ENCODE results near the gene CPT2.
"Not testable (repeated sequence)": the region's sequence is repeated elsewhere in the genome, so short reads cannot be mapped to it uniquely, and the experiment has no call there.

Gene CPT2

DNA sequence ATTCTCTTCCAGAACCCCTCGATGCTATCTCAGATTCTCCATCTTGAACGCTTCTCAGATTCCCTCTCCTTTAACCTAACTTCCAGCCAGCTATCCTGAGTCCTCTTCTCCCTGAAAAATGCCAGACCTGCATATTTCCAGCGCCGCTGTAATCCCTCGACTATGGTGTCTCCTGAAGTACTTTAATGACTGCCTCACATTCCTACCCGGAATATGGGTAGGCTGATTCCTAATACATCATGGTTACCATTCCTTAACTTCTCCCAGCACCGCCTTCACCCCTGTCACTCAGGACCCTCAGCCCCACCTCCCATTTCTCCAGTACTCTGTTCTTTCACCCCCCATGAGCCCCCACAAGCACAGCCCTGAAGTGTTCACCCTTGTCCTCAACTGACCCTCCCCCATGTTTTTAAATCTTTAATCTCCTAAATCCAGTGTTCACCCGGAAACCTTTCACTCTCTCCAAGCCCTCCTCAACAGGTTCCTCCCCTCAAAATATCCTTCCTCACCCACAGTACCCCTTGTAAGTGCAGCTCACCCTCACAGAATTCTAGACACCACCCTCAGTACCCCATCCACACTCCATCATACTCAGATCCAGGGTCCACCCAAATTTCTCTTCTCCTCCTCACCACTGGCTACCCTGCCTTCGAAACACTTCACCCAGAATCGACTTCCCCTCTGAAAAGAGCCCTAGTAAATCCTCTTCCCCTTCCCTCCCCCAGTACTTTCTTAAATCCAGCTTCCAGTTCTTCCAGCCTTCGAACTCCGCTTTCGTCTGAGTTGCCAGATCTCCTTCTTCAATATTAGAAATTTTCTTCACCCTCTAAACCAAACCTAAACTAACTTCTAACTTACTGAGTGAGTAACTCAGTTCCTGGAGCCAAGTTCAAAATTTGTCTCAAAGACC is 922 bp downstream of the CPT2 start:
- peak overlapping the region; percentile 82 to 88 for H3K4me3 ChIP-seq (replicated peaks in 1 of 2; ENCODE audit: low read depth in 2 of 2, low read length in 2 of 2)
- peak in 1 of 2 donors; percentile 37 for DNase-seq (ENCODE audit: low read depth in 2 of 2)
- TF ChIP-seq, protein P1, sequence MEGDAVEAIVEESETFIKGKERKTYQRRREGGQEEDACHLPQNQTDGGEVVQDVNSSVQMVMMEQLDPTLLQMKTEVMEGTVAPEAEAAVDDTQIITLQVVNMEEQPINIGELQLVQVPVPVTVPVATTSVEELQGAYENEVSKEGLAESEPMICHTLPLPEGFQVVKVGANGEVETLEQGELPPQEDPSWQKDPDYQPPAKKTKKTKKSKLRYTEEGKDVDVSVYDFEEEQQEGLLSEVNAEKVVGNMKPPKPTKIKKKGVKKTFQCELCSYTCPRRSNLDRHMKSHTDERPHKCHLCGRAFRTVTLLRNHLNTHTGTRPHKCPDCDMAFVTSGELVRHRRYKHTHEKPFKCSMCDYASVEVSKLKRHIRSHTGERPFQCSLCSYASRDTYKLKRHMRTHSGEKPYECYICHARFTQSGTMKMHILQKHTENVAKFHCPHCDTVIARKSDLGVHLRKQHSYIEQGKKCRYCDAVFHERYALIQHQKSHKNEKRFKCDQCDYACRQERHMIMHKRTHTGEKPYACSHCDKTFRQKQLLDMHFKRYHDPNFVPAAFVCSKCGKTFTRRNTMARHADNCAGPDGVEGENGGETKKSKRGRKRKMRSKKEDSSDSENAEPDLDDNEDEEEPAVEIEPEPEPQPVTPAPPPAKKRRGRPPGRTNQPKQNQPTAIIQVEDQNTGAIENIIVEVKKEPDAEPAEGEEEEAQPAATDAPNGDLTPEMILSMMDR (IDR thresholded peaks at IDR 0.05; ENCODE audit: low read depth, low read length) = no peak

DNA sequence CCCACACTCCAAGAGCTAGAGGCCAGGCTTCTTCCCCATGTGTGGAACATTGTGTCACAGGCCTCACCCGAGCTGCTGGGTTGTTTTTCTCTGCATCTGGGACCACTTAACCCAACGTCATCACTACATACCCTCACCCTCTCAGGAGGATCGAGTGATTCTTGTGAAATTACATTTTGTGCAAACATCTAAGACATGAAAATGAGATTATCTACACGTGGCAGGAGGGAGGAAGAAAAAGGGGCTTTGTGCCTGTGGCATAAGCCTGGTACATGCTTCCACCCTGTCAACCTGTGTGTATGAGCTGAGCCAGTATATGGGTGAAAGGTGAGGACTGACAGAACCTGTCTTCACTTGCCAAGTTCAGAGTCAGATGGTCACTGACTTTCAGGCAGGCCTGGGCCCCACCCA is 1.6 kb downstream of the CPT2 start:
- H3K4me3 ChIP-seq (replicated peaks in 1 of 2; ENCODE audit: low read depth in 2 of 2, low read length in 2 of 2) = no peak overlapping the region
- DNase-seq (ENCODE audit: low read depth in 2 of 2) = peak in 1 of 2 donors; percentile 42
- TF ChIP-seq, protein P1 (IDR thresholded peaks at IDR 0.05; ENCODE audit: low read depth, low read length) = no peak

DNA sequence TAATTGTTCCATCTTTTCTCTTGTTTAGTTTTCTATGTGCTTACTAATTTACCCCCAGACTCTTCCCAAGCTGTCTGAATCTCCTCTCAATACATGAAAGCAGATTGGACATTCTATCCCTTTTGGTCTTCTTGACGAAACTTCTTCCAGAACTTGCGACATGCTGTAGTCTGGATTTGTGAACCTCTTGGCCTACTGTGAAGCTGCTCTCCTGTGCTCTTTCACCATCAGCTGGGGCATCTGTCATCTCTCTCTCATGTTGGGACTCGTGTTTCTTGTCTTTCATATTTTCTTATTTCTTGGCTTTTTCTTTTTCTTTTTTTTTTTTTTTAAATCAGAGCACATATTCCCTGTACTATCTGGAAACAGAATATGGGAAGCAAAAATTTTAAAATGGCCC is 6.8 kb downstream of the CPT2 start:
- no peak for DNase-seq (ENCODE audit: low read depth in 2 of 2)
- no peak overlapping the region for H3K4me3 ChIP-seq (replicated peaks in 1 of 2; ENCODE audit: low read depth in 2 of 2, low read length in 2 of 2)
- TF ChIP-seq, protein P1 (IDR thresholded peaks at IDR 0.05; ENCODE audit: low read depth, low read length) = no peak

DNA sequence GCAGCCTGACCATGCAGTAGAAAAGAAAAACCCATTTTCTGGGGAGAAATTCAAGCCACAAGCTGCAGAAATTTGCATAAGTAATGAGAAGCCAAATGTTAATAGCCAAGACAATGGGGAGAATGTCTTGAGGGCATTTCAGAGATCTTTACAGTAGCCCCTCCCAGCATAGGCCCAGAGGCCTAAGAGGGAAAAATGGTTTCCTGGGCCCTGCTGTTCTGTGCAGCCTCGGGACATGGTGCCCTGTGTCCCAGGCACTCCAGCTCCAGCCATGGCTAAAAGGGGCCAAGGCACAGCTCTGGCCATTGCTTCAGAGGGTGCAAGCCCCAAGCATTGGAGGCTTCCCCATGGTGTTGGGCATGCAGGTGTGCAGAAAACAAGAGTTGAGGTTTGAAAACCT is 8.9 kb downstream of the CPT2 start:
- not testable (repeated sequence) for DNase-seq (ENCODE audit: low read depth in 2 of 2)

DNA sequence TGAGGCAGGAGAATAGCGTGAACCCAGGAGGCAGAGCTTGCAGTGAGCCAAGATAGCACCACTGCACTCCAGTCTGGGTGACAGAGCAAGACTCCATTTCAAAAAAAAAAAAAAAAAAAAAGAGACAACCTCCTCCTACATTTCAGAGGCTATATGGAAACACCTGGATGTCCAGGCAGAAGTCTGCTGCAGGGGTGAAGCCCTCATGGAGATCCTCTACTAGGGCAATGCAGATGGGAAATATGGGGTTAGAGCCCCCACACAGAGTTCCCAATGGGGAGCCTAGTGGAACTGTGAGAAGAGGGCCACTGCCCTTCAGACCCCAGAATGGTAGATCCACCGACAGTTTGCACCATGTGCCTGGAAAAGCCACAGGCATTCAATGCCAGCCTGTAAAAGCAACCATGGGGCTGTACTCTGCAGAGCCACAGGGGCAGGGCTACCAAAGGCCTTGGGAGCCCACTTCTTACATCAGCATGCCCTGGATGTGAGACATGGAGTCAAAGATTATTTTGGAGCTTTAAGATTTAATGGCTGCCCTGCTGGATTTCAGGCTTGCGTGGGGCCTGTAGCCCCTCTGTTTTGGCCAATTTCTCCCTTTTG is 9.6 kb downstream of the CPT2 start:
- not testable (repeated sequence) for DNase-seq (ENCODE audit: low read depth in 2 of 2); H3K4me3 ChIP-seq (replicated peaks in 1 of 2; ENCODE audit: low read depth in 2 of 2, low read length in 2 of 2)

More for the DNA sequence above, 8.9 kb downstream of the CPT2 start:
- not testable (repeated sequence) for H3K4me3 ChIP-seq (replicated peaks in 1 of 2; ENCODE audit: low read depth in 2 of 2, low read length in 2 of 2)

DNA sequence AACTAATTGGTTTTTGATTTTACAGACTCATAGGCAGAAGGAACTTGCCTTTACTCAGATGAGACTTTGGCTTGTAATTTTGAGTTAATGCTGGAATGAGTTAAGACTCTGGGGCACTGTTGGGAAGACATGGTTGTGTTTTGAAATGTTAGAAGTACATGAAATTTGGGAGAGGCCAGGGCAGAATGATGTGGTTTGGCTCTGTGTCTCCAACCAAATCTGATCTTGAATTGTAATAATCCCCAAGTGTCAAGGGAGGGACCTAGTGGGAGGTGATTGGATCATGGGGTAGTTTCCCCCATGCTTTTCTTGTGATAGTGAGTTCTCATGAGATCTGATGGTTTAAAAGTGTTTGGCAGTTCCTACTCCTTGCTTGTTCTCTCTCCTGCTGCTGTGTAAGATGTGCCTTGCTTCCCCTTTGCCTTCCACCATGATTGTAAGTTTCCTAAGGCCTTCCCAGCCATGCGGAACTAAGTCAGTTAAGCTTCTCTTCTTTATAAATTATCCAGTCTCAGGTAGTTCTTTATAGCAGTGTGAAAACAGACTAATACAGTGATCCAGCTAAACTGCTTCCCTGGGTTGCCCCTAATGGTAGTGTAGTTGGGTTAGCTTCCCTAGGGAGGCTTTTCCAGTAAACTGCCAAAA is 10.2 kb downstream of the CPT2 start:
- H3K4me3 ChIP-seq (replicated peaks in 1 of 2; ENCODE audit: low read depth in 2 of 2, low read length in 2 of 2) = no peak overlapping the region
- DNase-seq (ENCODE audit: low read depth in 2 of 2) = no peak
- TF ChIP-seq, protein P1 (IDR thresholded peaks at IDR 0.05; ENCODE audit: low read depth, low read length) = no peak

DNA sequence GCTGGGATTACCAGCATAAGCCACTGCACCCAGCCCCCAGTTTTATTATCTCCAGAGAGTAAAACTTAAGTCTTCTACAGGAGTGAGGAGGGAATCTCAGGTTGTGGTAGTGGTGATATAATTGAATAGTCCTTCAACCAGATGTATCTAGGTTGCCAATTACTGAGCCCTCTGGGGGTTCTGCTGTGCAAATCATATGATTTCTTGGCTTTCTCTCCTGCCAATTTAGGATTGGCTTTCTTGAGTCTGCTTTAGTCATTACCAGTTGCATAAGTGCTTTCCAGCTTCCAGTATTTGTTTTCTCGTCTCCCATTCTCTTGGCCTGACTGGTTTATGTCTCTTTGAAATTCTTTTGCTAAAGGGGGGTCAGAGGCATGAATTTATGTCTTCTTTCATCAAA is 11.1 kb downstream of the CPT2 start:
- TF ChIP-seq, protein P1 (IDR thresholded peaks at IDR 0.05; ENCODE audit: low read depth, low read length) = no peak
- no peak overlapping the region for H3K4me3 ChIP-seq (replicated peaks in 1 of 2; ENCODE audit: low read depth in 2 of 2, low read length in 2 of 2)
- peak; percentile 55 to 72 for DNase-seq (ENCODE audit: low read depth in 2 of 2)

Data from cardiac fibroblast (primary cell).